Liver (tissue), 3 donors: ENCODE data around the gene ADM2.

ENCODE experiments used
- EGR1 ChIP-seq, 2 donors: IDR thresholded peaks; 2 replicates each; pipeline ENCODE4 v1.6.1; 2016 to 2018; ENCODE audit warnings: antibody characterized with exemption in 2 of 2, low read depth in 2 of 2
- FOXA1 ChIP-seq: IDR thresholded peaks from 2 replicates; pipeline ENCODE4 v1.6.1; 2016; ENCODE audit warnings: antibody characterized with exemption
- GABPA ChIP-seq, 2 donors: IDR thresholded peaks in 1 of 2; conservative IDR thresholded peaks in 1 of 2; 2 replicates each; pipeline ENCODE4 v1.6.1; 2016; ENCODE audit warnings: antibody characterized with exemption in 2 of 2, mild to moderate bottlenecking in 1 of 2, moderate library complexity in 1 of 2
- JUND ChIP-seq, 2 donors: IDR thresholded peaks; 2 replicates each; pipeline ENCODE4 v1.6.1; 2016; ENCODE audit warnings: antibody characterized with exemption in 2 of 2
- TAF1 ChIP-seq: conservative IDR thresholded peaks from 2 replicates; pipeline ENCODE4 v1.6.1; 2016; ENCODE audit warnings: antibody characterized with exemption, mild to moderate bottlenecking
- TF ChIP-seq, protein P1 (sequence below): fragments of 150-350 bp; IDR thresholded peaks from 2 replicates; pipeline ENCODE4 v1.5.1; 2017; ENCODE audit warnings: improper control_type of control experiment, low read depth, low read length; ENCODE audit not compliant: missing input control
- TF ChIP-seq, protein P2 (sequence below): IDR thresholded peaks from 2 replicates; pipeline ENCODE4 v1.6.1; 2016; ENCODE audit warnings: antibody characterized with exemption, mild to moderate bottlenecking
- donor health status: healthy.
- donor health status: healthy.

DNA sequence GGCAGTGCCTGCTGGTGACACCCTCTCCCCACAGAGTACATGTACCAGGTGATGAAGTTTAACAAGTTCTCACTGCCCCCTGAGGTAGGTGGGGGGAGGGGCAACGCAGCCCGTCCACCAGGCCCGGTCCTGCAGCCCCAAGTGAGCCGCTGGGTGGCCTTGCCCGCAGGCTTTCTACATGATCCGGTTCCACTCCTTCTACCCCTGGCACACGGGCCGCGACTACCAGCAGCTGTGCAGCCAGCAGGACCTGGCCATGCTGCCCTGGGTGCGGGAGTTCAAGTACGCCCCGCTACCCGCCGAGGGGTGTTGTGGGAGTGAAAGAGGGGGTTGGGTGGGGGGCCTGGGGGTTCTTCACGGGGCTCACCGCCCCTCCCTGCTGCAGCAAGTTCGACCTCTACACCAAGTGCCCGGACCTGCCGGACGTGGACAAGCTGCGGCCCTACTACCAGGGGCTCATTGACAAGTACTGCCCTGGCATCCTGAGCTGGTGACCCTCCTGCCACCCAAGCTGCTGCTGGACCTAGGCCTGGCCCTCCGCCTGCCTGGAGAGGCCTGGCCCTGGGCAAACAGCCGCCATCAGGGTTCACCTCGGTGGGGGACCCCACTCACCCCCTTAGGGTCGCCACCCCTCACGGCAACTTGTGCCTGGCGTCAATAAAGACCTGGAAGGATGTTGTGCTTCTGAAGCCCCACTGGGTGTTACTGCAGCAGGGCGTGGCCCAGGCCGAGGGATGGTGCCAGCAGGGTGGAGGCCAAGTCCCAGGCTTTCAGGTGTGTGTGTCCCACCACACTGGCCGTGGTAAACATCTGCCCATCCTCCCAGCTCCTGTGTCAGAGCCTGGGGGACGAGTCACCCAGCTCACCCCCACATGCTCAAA lies 8.3 kb downstream of the ADM2 start:
- TF ChIP-seq, protein P1, sequence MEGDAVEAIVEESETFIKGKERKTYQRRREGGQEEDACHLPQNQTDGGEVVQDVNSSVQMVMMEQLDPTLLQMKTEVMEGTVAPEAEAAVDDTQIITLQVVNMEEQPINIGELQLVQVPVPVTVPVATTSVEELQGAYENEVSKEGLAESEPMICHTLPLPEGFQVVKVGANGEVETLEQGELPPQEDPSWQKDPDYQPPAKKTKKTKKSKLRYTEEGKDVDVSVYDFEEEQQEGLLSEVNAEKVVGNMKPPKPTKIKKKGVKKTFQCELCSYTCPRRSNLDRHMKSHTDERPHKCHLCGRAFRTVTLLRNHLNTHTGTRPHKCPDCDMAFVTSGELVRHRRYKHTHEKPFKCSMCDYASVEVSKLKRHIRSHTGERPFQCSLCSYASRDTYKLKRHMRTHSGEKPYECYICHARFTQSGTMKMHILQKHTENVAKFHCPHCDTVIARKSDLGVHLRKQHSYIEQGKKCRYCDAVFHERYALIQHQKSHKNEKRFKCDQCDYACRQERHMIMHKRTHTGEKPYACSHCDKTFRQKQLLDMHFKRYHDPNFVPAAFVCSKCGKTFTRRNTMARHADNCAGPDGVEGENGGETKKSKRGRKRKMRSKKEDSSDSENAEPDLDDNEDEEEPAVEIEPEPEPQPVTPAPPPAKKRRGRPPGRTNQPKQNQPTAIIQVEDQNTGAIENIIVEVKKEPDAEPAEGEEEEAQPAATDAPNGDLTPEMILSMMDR: no peak
- TF ChIP-seq GABPA (IDR thresholded peaks at IDR 0.05 in 1 of 2, conservative IDR thresholded peaks at IDR 0.05 in 1 of 2): no peak
- TF ChIP-seq, protein P2, sequence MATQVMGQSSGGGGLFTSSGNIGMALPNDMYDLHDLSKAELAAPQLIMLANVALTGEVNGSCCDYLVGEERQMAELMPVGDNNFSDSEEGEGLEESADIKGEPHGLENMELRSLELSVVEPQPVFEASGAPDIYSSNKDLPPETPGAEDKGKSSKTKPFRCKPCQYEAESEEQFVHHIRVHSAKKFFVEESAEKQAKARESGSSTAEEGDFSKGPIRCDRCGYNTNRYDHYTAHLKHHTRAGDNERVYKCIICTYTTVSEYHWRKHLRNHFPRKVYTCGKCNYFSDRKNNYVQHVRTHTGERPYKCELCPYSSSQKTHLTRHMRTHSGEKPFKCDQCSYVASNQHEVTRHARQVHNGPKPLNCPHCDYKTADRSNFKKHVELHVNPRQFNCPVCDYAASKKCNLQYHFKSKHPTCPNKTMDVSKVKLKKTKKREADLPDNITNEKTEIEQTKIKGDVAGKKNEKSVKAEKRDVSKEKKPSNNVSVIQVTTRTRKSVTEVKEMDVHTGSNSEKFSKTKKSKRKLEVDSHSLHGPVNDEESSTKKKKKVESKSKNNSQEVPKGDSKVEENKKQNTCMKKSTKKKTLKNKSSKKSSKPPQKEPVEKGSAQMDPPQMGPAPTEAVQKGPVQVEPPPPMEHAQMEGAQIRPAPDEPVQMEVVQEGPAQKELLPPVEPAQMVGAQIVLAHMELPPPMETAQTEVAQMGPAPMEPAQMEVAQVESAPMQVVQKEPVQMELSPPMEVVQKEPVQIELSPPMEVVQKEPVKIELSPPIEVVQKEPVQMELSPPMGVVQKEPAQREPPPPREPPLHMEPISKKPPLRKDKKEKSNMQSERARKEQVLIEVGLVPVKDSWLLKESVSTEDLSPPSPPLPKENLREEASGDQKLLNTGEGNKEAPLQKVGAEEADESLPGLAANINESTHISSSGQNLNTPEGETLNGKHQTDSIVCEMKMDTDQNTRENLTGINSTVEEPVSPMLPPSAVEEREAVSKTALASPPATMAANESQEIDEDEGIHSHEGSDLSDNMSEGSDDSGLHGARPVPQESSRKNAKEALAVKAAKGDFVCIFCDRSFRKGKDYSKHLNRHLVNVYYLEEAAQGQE: no peak
- no peak for TF ChIP-seq JUND (IDR thresholded peaks at IDR 0.05)
- no peak for TF ChIP-seq FOXA1
- TF ChIP-seq TAF1: no peak
- TF ChIP-seq EGR1 (IDR thresholded peaks at IDR 0.05; ENCODE audit: low read depth in 2 of 2): no peak
